GM12891 (cell line): ENCODE data around the gene SAMD4B.

Source experiments
- POLR2A ChIP-seq: IDR thresholded peaks from 2 replicates; pipeline ENCODE4 v1.6.1; 2011; ENCODE audit warnings: low read depth, low read length, control low read depth
- TAF1 ChIP-seq: IDR thresholded peaks from 2 replicates; pipeline ENCODE4 v1.6.1; 2011; ENCODE audit warnings: low read depth, low read length, control low read depth

GRCh38 chr19:39293394-39293793, 48.8 kb upstream of the SAMD4B start:
- TF ChIP-seq TAF1 = no peak
- no peak for TF ChIP-seq POLR2A
